ENCODE results near the gene MYO9B.
A peak's percentile ranks its signal among the peaks of the same experiment; 100 is the strongest.

Gene MYO9B

DNA sequence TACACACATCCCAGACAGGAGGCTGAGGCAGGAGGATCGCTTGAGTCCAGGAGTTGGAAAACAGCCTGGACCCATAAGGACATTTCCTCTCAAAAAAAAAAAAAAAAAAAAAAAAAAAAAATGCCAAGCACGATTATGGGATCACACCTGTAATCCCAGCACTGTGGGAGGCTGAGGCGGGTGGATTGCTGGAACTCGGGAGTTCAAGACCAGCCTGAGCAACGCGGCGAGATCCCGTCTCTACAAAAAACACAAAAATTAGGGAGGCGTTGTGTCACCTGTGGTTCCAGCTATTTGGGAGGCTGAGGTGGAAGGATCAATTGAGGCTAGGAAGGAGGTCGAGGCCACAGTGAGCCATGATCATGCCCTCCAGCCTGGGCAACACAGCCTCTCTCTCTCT lies 149.5 kb downstream of the MYO9B start:
- no peak for DNase-seq

DNA sequence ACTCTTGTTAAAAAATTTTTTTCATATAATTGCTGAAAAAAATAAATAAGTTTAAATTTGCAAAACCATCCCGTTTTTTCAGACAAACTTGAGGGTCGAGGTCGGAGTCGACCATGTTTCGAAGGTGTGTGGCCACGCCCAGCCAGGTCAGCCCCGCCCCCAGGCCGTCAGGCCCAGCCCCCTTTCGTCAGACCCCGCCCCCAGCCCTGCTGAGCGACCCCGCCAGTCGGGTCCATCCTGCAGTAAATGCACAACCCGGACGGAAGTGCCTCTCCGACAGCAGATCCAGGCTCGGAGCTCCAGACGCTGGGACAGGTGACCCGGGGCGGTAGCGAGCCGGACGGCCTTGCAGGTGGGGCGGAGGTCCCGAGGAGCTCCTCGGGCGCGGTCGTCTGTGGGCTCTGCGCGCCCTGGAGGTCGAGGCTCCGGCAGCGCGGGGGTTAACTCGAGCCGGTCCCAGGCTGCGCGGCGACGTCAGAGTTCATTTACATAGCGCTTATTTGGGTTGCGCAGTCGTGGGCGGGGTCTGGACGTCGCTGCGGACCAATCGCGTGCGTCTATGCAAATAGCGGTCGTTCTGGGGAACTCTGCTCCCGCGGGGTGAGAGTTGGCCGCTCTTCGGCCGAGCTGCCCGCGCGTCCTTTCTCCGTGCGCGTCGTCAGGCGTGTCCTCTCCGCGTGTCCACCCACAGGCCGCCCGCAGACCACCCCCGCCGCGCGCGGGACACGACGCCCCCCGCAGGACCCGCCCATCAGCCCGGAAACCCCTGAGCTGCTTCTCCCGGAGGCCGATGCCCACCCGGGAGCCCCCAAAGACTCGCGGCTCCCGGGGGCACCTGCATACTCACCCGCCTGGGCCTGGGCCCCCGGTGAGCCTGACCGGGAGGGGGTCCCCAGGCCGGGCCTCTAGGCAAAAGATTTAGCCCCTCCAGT lies 150.7 kb downstream of the MYO9B start, which contains the start of gene OCEL1:
TSS of gene OCEL1 (plus strand) at position 225 of the 932 bp plus-strand sequence. CDS start at position 247, 22 bp downstream.
- DNase-seq = peak; percentile 94

DNA sequence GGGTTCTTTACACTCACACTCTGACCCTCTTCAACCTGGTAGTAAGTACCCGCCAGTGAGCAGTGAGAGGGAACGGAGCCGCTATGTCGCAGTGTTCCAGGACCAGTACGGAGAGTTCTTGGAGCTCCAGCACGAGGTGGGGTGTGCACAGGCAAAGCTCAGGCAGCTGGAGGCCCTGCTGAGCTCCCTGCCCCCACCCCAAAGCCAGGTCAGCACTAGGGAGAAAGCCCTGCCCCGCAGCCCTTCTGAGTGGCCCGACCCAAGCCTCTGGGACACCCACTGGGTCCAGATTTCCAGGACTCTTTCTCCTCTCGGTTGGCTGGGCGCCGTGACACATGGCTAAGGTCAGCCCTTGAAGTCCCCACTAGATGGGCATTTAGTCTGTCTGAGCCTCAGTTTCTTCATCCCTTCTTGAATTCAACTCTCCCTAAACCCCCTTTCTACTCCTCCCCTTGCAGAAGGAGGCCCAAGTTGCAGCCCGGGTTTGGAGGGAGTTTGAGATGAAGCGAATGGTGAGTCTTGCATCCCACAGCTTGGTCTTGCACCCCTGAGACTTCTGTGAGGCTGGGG lies 152.3 kb downstream of the MYO9B start:
- DNase-seq = no peak

DNA sequence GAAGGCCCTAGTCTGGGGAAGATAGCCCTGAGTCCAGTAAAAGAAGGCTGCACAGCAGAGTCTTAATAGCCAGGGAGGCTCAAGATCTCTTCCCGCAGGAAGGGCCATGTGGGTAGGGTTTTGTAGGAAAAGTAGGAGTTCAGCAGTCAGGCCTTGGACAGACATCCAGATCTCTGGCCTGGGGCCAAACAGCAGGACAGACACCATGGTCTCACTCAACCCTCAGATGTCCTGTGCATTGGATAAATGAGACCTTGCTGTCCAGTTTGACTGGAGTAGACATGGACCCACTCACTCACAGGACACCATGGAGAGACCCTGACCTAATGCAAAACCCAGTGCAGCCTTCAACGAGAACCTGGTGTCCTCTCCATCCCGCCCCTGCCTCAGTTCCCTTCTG lies 154.3 kb downstream of the MYO9B start:
- DNase-seq = no peak

DNA sequence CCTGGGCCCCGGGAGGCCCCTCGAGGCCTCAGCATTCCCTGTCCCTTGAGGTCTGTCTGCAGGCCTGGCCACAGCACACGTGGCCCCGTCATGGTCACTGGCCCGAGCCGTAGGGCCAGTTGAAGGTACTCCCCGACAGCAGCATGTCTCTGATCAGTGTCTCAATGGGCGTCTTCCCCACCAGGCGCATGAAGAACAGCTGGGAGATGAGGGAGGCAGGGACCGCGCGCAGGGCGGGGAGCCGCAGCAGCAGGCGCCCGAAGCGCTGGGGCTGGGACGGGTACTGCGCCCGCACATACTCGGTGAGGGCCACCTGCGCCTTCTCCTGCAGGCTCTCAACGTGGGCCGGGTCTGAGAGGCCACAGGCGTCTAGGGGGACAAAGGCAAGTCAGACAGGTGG lies 156.7 kb downstream of the MYO9B start:
- no peak for DNase-seq

DNA sequence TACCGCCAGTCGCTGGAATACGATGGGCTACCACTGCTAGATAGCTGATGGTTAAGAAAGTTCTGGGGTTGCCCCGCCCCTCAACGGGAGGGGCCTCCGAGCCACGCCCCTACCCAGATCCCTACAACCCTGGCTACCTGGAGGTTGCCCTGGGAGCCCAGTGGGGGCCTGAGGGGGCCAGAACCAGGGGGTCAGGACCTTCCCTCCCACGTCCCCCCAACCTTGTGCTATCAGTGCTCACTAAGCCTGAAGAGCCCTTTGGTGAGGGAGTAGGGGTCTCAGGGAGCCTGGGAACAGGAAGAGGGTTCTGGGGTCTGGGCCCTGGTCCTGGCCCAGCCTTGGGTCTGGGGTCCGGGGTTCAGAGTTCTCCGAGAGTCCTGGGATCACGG lies 159.3 kb downstream of the MYO9B start:
- peak; percentile 18 for DNase-seq

DNA sequence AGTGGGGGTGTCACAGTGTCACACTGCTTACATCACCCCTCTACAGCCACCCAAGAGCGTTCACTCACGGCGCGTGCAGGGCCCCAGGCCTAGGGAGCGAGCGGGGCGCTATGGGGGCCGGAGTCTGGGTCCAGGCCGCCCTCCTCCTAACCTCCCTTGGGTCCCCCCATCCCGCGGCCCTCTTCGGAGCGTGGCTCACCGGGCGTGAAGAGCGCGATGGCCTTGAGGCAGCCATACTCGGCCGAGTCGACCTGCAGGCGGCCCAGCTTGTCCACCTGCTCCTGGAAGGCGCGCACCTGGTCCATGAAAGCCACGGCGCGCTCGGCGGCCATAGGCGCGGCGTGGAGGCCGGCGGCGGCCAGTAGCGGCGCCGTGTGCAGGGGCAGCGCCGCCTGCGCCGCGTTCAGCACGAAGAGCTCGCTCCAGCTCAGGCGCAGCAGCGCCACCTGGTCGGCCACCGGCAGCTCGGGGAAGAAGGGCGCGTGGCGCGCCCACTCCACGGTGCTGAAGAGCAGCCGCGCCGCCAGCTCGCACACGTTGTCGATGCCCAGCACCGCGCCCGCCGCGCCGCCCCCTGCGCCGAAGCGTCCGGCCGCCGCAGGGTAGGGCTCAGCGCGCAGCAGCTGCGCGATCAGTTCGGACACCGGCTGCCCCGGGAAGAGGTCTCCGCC lies 159.9 kb downstream of the MYO9B start:
- no peak for DNase-seq

DNA sequence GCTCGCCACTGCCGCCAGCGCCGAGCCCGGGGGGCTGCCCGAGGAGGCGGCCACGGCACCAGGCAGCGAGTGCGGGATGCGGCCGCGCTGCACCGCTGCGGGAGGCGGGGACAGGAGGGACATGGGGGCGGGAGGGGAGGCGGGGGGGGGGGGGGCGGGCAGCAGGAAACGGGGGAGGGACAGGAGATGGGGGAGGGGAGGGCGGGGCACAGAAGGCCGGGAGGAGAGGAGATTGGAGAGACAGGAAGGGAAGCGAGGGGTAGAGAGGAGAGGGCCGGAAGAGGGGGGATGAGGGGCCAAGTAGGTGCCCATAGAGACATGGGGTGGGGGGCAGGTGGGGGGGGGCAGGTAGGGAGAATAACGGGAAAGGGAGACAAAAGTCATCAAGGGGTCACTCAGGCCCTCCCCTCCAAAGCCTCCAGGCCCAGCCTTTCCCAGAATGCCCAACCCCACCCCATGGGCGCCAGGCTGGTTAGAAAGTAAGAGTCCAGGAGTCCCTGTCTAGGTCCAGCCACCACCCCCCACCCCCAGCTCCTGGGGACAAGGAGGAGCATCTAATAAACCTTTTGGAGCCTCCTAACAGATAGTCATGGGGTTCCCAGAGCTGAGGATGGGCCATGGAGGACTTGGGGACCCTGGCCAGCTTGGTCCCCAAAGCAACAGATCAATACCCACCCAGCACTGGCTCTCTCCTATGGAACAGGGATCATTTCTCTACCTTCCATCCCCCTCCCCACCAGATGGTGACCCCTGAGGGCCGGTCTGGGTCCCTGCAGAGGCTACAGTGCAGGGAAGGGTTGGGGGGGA lies 160.6 kb downstream of the MYO9B start:
- no peak for DNase-seq

DNA sequence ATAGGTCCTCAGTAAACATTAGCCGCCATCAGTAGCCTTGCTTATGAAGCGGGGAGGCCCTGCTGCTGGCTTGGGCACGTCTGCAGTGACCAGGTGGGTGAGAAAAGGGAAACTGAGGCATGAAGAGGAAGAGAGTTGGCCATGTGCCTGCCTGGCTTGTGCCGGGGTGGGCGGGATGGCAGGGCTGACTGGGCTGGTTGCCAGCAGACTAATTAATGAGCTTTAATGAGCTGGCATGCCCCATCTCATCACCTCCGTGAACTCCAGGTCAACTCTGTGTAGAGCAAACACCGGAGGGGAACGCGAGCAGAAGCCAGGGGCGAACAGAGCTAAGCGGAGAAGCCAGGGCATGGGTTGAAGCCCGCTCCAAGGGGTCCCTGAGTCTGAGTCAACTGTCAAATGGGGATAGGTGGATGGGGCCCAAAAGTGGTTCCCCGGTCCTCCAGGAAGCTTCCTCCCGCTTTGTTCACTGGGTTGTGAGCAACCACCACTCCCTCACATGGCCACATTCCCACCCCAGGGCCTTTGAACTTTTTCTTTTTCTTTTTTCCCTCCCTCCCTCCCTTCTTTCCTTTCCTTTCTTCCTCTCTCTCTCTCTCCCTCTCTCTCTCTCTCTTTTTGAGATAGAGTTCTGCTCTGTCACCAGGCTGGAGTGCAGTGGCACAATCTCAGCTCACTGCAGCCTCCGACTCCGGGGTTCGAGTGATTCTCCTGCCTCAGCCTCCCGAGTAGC lies 161.4 kb downstream of the MYO9B start:
- DNase-seq = no peak

DNA sequence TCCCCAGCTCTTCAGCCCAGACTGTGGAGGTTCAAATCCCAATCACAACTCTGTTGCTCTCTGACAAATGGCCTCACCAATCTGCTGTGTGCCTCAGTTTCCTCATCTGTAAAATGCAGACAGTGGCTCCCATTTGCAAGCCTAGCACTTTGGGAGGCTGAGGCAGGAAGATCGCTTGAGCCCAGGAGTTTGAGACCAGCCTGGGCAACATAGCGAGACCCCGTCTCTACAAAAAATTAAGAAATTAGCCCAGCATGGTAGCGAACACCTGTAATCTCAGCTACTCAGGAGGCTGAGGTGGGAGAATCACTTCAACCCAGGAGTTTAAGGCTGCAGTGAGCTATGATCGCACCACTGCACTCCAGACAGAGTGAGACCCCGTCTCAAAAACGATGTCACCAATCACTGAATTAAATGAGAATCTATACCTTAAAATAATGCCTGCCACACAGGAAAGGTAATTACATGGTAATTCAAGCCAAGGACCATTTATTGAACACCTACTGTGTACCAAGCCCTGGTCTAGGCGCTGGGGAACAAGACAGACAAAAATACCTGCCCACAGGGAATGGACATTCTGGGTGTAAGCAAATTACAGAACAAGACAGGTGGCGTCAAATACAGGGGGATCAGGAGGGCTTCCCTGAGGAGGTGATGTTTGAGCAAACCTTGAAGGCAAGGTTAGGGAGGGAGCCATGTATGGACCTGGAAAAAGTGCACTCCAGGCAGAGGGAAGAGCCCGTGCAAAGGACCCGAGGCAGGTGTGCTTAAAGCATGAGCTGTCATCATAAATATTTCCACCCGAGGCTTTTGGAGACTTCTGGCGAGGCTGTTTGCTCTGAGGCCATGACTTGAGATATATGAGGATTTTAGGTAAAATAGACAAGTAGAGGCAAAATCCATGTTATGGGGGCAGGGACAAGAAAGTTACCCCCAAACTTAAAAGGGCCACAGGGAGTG lies 162.4 kb downstream of the MYO9B start:
- no peak for DNase-seq

DNA sequence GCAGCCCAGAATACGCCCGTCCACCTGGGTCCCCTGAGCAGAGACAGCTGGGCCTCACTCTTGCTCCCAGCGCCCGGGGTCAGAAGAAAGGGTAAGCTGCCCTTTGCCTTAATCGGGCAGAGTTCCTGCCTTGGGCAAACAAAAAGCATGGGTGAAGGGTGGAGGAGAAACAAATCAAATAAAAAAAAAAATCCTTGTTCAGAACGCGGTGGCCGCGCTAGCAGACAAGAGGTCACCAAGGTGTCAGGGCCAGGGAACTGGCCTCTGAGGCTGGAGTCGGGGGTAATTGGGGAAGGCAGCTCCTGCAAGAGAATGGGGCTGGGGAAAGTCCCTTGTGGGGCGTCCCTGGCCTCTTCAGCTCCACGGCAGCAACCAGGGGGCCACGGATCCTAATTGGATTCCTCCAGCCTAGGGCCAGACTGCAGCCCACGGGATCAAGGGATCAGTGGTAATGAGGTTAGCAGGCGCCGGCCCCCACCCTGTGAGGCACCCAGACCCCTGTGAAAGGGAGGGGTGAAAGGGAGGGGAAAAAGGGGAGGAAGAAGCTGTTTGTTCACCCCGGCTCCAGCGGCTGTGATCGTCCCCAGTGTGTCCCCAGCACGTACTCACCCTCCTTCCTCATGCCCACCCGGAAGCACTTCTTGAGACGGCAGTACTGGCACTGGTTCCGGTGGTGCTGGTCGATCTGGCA lies 164.6 kb downstream of the MYO9B start:
- no peak for DNase-seq

DNA sequence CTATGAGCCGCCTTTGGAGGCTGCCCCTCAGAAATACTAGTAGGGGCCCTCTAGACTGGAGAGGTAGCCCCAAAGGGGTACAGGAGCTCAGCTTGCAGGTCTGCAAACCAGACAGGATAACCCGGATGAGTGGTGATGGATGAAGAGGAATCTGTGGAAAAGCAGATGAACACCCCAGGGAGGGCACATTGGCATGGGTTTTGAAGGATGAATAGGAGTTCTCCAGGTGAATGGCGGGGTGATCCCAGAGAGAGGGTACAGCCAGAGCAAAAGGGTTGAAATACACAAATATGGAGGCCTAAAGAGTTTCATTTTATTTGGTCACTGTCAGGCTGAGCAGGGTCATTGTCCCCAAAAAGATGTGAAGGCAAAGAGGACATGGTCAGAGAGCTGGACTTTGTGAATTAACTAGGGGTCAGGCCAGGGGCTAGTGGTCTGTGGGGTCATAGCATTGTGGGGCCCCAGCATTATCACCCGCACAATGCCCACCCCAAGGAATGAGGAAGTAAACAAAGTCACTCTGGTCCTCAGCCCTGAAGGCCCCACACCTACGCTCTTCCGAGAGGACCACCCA lies 165.3 kb downstream of the MYO9B start:
- DNase-seq = no peak

DNA sequence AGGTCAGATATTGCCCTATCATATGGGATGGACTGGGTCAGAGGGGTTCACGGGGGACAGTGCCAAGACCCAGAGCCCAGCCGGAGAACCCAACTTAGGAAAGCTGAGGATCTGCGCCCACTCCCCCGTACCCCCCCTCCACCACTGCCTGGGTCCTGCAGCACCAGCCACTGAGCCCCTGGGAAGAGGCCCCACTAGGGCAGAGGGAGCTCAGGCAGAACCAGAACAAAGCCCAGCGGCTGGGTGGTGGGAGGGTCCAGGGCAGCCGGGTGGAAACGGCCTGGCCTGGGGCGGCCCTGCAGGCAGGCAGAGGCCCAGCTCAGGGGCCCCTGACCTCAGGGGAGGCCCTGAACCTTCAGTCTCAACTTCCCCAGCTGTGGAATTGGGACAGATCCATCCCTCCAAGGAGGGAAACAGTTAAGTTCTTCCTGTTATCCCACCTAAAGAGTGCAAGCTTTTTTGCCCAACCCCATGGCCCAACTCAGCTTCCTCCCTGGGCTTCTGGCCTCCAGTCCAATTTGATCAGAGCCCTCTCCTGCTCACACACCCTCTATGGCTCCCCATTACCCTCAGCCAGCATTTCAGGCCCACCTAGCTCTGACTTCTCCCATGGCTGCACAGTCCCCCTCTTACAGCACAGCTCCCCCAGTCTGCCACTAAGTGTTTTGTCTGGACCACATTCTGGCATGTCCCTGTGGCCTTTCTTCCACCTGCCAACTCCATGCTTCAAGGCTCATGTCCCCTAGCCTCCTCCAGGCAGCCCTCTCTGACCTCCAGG lies 167.0 kb downstream of the MYO9B start:
- DNase-seq = no peak

DNA sequence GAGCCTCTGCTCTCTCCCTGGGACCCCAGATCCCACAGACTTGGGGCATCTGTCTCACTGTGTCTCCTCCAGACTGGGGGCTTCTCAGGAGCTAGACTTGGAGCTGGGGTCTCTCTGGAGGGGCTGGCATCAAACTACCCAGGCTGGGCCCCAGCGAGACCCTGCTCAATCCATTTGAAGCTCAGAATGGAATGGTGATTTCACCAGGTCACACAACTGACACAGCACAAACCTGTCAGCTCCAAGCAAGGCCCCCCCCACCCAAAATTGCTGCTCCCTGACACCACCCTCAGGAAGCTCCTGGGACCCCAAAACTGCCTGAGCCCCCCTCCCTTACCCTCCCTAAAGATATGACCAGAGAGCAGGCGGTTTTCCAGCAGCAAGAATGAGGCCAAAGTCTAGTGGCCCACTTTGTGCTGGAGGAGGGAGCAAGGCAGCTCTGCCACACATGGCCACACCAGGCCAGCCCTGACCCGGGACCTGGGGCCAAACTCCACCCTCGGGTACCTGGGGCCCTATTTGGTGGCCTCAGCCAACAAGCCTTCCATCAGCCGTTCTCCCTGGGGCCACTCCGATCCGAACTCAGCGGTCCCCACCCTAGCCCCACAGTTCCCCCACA lies 167.7 kb downstream of the MYO9B start:
- DNase-seq = no peak

DNA sequence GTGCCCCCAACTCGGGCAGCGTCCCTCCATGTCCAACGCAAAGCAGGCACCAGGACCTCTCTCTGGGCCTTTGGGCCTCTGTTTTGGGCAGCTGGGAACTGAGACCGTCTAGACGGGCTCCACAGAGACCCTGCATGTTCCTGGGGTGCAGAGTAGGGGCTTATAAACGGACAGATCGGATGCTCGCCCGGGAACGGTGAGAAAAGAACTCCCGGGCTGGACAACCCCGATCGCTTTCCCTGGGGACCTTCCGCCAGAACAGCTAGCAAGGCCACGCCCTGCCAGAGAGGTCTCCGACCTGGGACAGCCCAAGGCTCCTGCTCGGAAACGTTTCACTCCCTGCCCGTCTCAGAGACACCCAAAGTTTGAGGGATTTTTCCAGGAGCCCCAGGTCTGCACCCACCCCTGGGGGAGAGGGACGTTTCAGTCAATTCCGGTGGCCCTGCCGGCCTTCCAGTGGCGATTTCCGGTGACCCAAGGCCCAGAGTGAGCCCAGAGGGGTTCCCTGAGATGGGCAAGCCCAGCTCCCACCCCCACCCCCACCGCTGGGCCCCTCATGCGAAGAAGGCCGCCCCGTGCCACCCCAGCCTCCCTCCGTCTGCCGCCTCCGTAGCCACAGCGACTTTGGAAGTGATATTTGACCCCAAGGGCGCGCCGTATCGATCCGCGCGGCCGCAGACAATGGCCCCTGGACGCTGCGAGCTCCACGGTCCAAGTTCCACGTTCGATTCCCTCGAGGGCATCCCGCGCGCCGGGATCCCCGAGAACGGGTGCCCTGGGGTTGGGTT lies 168.4 kb downstream of the MYO9B start:
- no peak for DNase-seq

DNA sequence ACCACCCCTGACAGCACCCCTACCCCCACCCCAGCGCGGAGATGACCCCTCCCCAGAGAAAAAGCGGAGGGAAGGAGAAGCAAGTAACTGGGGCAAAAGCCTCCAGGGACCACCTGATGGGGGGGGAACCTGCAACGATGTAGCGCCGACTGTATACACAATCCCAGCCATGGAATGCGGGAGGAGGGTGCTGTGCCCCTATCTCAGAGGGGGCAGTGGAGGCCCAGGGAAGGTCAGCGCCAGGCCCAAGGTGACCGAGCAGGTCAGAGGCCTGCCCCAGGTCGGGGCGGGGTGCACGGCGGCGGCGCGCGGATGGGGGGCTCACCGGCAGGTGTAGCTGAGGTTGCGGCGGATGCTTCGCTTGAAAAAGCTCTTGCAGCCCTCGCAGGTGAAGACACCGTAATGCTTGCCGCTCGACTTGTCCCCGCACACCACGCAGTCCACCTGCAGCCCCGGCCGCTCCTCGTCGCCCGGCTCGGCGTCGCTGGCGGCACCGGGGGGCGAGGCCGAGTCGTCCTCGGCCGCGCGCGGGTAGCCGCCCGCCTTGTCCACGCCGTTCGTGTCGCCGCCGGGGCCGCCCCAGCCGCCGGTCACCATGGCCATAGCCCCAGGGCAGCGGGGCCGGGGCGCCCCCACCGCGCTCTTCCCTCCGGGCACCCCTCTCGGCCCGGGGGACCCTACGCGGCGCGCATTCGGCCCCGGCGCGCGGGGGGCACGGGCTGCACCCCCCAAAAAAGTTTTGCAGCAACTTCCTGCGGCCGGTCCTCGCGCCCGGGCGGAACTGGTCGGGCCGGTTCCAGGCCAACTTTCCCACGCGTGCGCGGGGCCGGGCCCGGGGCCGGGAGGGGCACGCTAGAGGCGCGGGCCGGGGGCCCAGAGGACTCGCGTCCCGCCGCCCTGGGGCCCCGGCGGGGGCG lies 169.3 kb downstream of the MYO9B start:
- DNase-seq = no peak

DNA sequence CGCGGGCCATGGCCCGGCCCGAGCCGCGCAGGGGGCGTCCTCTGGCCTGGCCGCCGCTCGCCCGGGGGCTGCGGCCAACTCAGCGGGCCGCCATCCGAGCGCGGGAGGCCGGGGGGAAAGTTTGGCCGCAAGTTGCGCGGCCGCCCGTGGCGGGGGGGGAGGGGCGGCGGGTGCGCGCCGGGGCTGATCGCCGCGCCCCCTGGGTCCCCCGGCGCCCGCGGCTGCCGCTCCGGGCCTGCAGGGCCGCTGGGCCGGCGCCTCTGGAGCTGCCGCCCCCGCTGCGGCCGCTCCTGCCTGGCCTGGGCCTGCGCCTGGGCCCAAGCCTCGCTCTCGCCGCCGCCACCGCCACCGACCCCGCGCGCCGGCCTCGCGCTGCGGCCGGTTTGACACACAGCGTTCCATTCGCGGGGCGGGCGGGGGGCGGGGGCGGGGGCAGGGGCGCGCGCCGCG lies 170.0 kb downstream of the MYO9B start, which contains the start of gene NR2F6:
TSS of gene NR2F6 (minus strand) at position 385 of the 450 bp plus-strand sequence. CDS start 699 bp downstream, outside the sequence.
- DNase-seq = no peak

Data from NCI-H2107 (cell line).